Astrocyte of the cerebellum (primary cell): ENCODE data around the gene IRS1.

ENCODE experiments used
- DNase-seq: peaks from one replicate; pipeline ENCODE4 v3.0.0-alpha.2; 2011; ENCODE audit warnings: low read depth
- H3K4me3 ChIP-seq: 2 replicates; pipeline ENCODE4 v1.5.1; 2011; ENCODE audit warnings: mild to moderate bottlenecking, low read depth, low read length, moderate library complexity
- CTCF ChIP-seq: IDR thresholded peaks from 2 replicates; pipeline ENCODE4 v1.5.1; 2012; ENCODE audit warnings: low read length, low read depth, moderate library complexity, mild to moderate bottlenecking; ENCODE audit errors: missing control alignments
- in situ Hi-C: cut with HindIII; loops from 2 replicates; pipeline ENCODE4 v1.10.0; 2017; ENCODE audit warnings: low sequenced_read_pairs

Gene IRS1

GRCh38 chr2:226818930-226819329 lies 19.3 kb upstream of the IRS1 start:
- TF ChIP-seq CTCF: no peak
- DNase-seq: no peak
- no peak overlapping the region for H3K4me3 ChIP-seq
- in situ Hi-C loops: loop anchor here (25.0 kb wide), 1 partner anchor 168 kb away; no protein-coding TSS in a partner anchor

- H3K4me3 ChIP-seq: no peak overlapping the region
- in situ Hi-C loops: loop anchor here (25.0 kb wide), 1 partner anchor 174 kb away; no protein-coding TSS in a partner anchor
- peak; percentile 70 for TF ChIP-seq CTCF
- DNase-seq: no peak
Measured at GRCh38 chr2:226813148-226813701, 13.6 kb upstream of the IRS1 start.

DNA sequence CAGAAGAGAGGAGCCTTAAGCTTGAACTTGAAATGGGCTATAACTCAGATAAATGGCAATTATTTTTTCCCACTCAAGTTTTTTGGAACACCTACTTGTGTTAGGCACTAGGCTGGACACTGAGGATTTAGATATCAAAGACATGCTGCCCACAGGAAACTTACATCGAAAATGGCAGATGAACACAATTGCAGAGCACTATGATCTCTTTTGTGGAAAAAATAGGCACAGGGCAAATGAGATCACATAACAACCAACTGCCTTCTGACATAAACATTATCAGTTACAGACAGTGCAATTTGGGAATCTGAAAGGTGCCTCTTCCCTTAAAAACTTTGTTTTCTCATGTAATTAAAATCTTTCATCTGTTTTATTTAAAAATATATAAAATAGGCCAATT lies 3.8 kb upstream of the IRS1 start:
- H3K4me3 ChIP-seq: no peak overlapping the region
- DNase-seq: no peak
- in situ Hi-C loops: loop anchor here (25.0 kb wide), 1 partner anchor 184 kb away; no protein-coding TSS in a partner anchor
- no peak for TF ChIP-seq CTCF

DNA sequence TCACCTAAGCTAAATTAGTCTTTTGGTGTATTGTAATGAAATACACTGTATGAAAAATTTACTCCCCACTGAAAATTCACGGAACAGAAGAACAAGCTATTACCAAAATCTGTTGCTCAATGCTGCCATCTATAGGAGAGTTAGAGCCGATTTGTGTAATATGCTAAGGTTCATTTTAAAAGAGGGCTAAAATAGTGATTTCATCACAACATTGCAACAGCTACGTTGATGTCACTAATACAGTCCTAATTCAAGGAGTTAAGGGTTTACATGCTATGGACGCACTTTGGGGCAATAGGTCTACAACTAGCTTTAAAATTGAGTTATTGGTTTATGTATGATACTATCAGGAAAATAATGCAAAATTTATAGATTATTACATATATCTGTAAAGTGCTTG lies 3.0 kb upstream of the IRS1 start:
- in situ Hi-C loops: loop anchor here (25.0 kb wide), 1 partner anchor 185 kb away; no protein-coding TSS in a partner anchor
- no peak overlapping the region for H3K4me3 ChIP-seq
- DNase-seq: peak; percentile 84
- peak; percentile 60 for TF ChIP-seq CTCF

- in situ Hi-C loops: loop anchor here (25.0 kb wide), 1 partner anchor 186 kb away; no protein-coding TSS in a partner anchor
- no peak for DNase-seq
- no peak for TF ChIP-seq CTCF
- H3K4me3 ChIP-seq: peak overlapping the region; percentile 88
Measured at GRCh38 chr2:226800941-226801784, 1.5 kb upstream of the IRS1 start.

GRCh38 chr2:226799976-226800940 lies 638 bp upstream of the IRS1 start:
- no peak for TF ChIP-seq CTCF
- in situ Hi-C loops: loop anchor here (25.0 kb wide), 4 partner anchors 187 to 1138 kb away; no protein-coding TSS in a partner anchor
- DNase-seq: no peak
- H3K4me3 ChIP-seq: peak overlapping the region; percentile 88
